K562 (cell line): ENCODE results near the gene WDR83. TPM values are rescaled to one million over a fixed set of nuclear protein-coding genes. Genes with fewer than 3 reads are reported as not detected.
A peak's percentile ranks its signal among the peaks of the same experiment; 100 is the strongest.

ENCODE experiments used
- CBX5 ChIP-seq: IDR thresholded peaks from 2 replicates; pipeline ENCODE4 v1.6.1; 2014; ENCODE audit warnings: low read depth, borderline replicate concordance
- CREB3 ChIP-seq: fragments of 450-650 bp; conservative IDR thresholded peaks from 2 replicates; pipeline ENCODE4 v1.6.1; 2016; ENCODE audit warnings: missing genetic modification characterization, low read depth, mild to moderate bottlenecking, missing compliant biosample characterization, moderate library complexity
- EP400 ChIP-seq: fragments of 450-650 bp; IDR thresholded peaks from 2 replicates; pipeline ENCODE4 v1.6.1; 2017; ENCODE audit warnings: antibody characterized with exemption, mild to moderate bottlenecking, moderate library complexity
- NR4A1 ChIP-seq, 2 experiments: fragments of 250-450 bp in 1 of 2; fragments of 450-650 bp in 1 of 2; sonication (Bioruptor Pico) in 1 of 2; IDR thresholded peaks; 2 replicates each; pipeline versions ENCODE4 v1.4.0 to v1.6.1; 2016 to 2020; ENCODE audit warnings: mild to moderate bottlenecking in 2 of 2, missing compliant biosample characterization in 1 of 2, missing genetic modification characterization in 1 of 2, moderate library complexity in 1 of 2
- PCBP2 ChIP-seq: fragments of 200-400 bp; formaldehyde crosslinking; IDR thresholded peaks from 2 replicates; pipeline ENCODE4 v1.6.1; 2018; ENCODE audit warnings: low read length, low read depth, mild to moderate bottlenecking, moderate library complexity; ENCODE audit not compliant: poor library complexity, severe bottlenecking
- RBM25 ChIP-seq: fragments of 200-400 bp; formaldehyde crosslinking; IDR thresholded peaks from 2 replicates; pipeline ENCODE4 v1.6.1; 2018; ENCODE audit warnings: low read length, low read depth, moderate library complexity; ENCODE audit not compliant: severe bottlenecking
- SREBF1 ChIP-seq: fragments of 150-350 bp; IDR thresholded peaks from 2 replicates; pipeline ENCODE4 v1.6.1; 2014; ENCODE audit warnings: antibody characterized with exemption, low read depth, low read length, borderline replicate concordance
- STAT5B ChIP-seq: fragments of 250-450 bp; sonication (Bioruptor Pico); IDR thresholded peaks from 2 replicates; pipeline ENCODE4 v1.8.0; 2021; ENCODE audit warnings: mild to moderate bottlenecking, inconsistent platforms
- TAF7 ChIP-seq: fragments of 450-650 bp; IDR thresholded peaks from 2 replicates; pipeline ENCODE4 v1.6.1; 2016; ENCODE audit warnings: missing genetic modification characterization, missing compliant biosample characterization
- TCF3 ChIP-seq: sonication (generic); formaldehyde crosslinking; IDR thresholded peaks from 2 replicates; pipeline ENCODE4 v1.4.0; 2020; ENCODE audit warnings: mild to moderate bottlenecking, missing genetic modification reagents
- TRIM24 ChIP-seq, 2 experiments: fragments of 450-650 bp; IDR thresholded peaks; 2 replicates each; pipeline ENCODE4 v1.6.1; 2016
- TSC22D4 ChIP-seq: fragments of 450-650 bp; IDR thresholded peaks from 2 replicates; pipeline ENCODE4 v1.6.1; 2016; ENCODE audit warnings: missing genetic modification characterization, missing biosample characterization, control low read depth
- U2AF1 ChIP-seq: fragments of 200-400 bp; formaldehyde crosslinking; optimal IDR thresholded peaks from 2 replicates; pipeline ENCODE3; 2017; ENCODE audit warnings: mild to moderate bottlenecking, low read depth, low read length, moderate library complexity
- ZNF274 ChIP-seq: IDR thresholded peaks from 2 replicates; pipeline ENCODE4 v1.6.1; 2011; ENCODE audit warnings: low read depth, mild to moderate bottlenecking, low read length, moderate library complexity, borderline replicate concordance
- polyA plus RNA-seq, 8 experiments: library from polyadenylated mRNA; depleted of rRNA in 4 of 8; stranded (reverse) in 5 of 8; unstranded in 3 of 8; fragments of >200 nt; fragmentation: Nextera tagmentation in 2 of 8; fragmentation: Illumina TruSeq in 1 of 8; extraction: Ambion mirVana in 2 of 8; extraction: Trizol in 1 of 8; gene quantifications; 2 replicates each; pipeline versions ENCODE4 v1.2.1 to v1.2.3, GENCODE V29; 2011 to 2014; ENCODE audit warnings: inconsistent platforms in 1 of 8, missing spikeins in 1 of 8
- total RNA-seq, 7 experiments: library from RNA; depleted of rRNA in 6 of 7; stranded (reverse); fragments of >200 nt in 6 of 7; fragmentation: Illumina TruSeq in 2 of 7; extraction: Trizol in 2 of 7; gene quantifications; 2 replicates each; pipeline versions ENCODE4 v1.2.1 to v1.2.3, GENCODE V29; 2011 to 2021; ENCODE audit warnings: low replicate concordance in 1 of 7
- TF ChIP-seq, protein P1 (sequence below), 2 experiments: fragments of 450-650 bp; IDR thresholded peaks; 2 replicates each; pipeline ENCODE4 v1.6.1; 2016; ENCODE audit warnings: mild to moderate bottlenecking in 2 of 2, borderline replicate concordance in 1 of 2, low read depth in 1 of 2, moderate library complexity in 1 of 2
- TF ChIP-seq, protein P2 (sequence below), 2 experiments: fragments of 250-450 bp in 1 of 2; fragments of 450-650 bp in 1 of 2; sonication (Bioruptor Pico) in 1 of 2; IDR thresholded peaks; 2 replicates each; pipeline versions ENCODE4 v1.6.1 to v1.8.0; 2016 to 2021; ENCODE audit warnings: mild to moderate bottlenecking in 2 of 2, moderate library complexity in 2 of 2, missing compliant biosample characterization in 1 of 2, missing genetic modification characterization in 1 of 2

WDR83 gene
- total and polyA plus RNA-seq, 9 of the 15 experiments (the other 6 are each of a cell fraction or from before 2014, with no cell fraction given) = 0.52 to 21.3 (median 4.2) TPM

DNA sequence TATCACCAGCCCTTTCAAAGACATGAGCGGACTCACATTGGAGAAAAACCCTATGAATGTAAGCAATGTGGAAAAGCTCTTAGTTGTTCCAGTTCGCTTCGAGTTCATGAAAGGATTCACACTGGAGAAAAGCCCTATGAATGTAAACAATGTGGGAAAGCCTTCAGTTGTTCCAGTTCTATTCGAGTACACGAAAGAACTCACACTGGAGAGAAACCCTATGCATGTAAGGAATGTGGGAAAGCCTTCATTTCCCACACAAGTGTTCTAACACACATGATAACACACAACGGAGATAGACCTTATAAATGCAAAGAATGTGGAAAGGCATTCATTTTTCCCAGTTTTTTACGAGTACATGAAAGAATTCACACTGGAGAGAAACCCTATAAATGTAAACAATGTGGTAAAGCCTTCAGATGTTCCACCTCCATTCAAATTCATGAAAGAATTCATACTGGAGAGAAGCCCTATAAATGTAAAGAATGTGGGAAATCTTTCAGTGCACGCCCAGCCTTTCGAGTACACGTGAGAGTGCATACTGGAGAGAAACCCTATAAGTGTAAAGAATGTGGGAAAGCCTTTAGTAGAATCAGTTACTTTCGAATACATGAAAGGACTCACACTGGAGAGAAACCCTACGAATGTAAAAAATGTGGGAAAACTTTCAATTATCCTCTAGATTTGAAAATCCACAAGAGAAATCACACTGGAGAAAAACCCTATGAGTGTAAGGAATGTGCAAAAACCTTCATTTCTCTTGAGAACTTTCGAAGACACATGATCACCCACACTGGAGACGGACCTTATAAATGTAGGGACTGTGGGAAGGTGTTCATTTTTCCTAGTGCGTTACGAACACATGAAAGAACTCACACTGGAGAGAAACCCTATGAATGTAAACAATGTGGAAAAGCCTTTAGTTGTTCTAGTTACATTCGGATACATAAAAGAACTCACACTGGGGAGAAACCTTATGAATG, 38.3 kb upstream of the WDR83 start (continued):
- TF ChIP-seq RBM25 (peak; percentile 66), CREB3 (tag) (no peak), STAT5B (no peak), NR4A1 (CRISPR knock-in tag; IDR thresholded peaks at IDR 0.05) (no peak), NR4A1 (tag; IDR thresholded peaks at IDR 0.05) (no peak), TAF7 (tag) (no peak), TCF3 (CRISPR knock-in tag) (no peak), PCBP2 (no peak), TSC22D4 (tag) (no peak), EP400 (0 out of 2 replicates have a peak, but pooled peaks have one; percentile 15), CBX5 (peak; percentile 93), ZNF274 (peak; percentile 81), U2AF1 (no peak), SREBF1 (no peak), TRIM24 (IDR thresholded peaks at IDR 0.05) (peak; percentile 6 to 67; a peak in 2 of 4 replicates)
- TF ChIP-seq, protein P1, sequence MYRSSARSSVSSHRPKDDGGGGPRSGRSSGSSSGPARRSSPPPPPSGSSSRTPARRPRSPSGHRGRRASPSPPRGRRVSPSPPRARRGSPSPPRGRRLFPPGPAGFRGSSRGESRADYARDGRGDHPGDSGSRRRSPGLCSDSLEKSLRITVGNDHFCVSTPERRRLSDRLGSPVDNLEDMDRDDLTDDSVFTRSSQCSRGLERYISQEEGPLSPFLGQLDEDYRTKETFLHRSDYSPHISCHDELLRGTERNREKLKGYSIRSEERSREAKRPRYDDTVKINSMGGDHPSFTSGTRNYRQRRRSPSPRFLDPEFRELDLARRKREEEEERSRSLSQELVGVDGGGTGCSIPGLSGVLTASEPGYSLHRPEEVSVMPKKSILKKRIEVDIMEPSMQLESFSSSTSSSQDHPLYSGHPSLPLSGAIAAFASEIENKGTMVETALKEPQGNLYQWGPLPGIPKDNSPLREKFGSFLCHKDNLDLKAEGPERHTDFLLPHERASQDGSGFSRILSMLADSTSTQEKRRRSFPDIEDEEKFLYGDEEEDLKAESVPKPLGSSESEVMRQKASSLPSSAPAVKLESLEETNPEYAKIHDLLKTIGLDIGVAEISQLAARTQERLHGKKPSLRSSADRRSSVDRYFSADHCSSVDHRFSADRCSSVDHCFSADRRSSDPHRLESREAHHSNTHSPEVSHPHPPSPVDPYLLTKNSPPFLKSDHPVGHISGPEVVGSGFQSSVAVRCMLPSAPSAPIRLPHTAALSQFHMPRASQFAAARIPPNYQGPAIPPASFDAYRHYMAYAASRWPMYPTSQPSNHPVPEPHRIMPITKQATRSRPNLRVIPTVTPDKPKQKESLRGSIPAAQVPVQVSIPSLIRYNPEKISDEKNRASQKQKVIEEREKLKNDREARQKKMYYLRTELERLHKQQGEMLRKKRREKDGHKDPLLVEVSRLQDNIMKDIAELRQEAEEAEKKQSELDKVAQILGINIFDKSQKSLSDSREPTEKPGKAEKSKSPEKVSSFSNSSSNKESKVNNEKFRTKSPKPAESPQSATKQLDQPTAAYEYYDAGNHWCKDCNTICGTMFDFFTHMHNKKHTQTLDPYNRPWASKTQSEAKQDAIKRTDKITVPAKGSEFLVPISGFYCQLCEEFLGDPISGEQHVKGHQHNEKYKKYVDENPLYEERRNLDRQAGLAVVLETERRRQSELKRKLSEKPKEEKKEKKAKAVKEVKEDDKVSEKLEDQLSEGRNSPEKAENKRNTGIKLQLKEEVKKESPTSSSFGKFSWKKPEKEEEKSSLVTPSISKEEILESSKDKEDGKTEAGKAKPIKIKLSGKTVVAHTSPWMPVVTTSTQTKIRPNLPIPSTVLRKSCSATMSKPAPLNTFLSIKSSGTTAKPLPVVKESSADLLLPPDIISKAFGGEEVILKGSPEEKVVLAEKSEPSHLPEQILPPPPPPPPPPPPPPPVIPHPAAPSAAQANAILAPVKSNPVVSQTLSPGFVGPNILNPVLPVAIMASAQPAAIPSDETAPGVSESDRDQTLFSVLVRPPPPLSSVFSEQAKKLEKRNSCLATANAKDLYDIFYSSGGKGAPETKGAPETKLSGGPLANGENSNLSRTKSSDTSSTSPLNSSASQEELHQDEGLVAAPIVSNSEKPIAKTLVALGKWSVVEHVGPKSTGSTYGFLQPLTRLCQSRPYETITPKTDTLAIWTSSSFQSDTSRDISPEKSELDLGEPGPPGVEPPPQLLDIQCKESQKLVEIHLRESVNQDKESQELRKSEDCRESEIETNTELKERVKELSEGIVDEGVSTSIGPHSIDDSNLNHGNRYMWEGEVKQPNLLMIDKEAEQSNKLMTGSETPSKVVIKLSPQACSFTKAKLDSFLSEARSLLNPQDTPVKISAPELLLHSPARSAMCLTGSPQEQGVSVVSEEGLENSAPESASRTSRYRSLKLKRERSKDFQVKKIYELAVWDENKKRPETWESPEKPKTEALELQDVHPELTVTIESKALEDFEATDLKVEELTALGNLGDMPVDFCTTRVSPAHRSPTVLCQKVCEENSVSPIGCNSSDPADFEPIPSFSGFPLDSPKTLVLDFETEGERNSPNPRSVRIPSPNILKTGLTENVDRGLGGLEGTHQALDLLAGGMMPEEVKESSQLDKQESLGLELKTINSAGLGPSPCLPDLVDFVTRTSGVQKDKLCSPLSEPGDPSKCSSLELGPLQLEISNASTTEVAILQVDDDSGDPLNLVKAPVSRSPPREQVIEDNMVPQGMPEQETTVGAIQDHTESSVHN (IDR thresholded peaks at IDR 0.05; ENCODE audit: borderline replicate concordance in 1 of 2, low read depth in 1 of 2) = peak in 1 of 2 experiments; percentile 30; a peak in 1 of 4 replicates
- TF ChIP-seq, protein P2, sequence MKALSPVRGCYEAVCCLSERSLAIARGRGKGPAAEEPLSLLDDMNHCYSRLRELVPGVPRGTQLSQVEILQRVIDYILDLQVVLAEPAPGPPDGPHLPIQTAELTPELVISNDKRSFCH (CRISPR knock-in tag; IDR thresholded peaks at IDR 0.05) = no peak
- TF ChIP-seq, protein P2 (tag; IDR thresholded peaks at IDR 0.05) = no peak
